Stomach (tissue), 9 donors: ENCODE measurements around the gene MEGF6. TPM values are rescaled to one million over a fixed set of nuclear protein-coding genes. Genes with fewer than 3 reads are reported as not detected.

Source experiments
- DNase-seq, 2 donors: peaks; one replicate each; pipeline versions ENCODE4 v3.0.0 to v3.0.0-alpha.2; 2013 to 2019
- H3K27ac ChIP-seq, 5 donors: fragments of 200-600 bp in 4 of 5; sonication (generic) in 4 of 5; one replicate each; pipeline ENCODE4 v1.5.1; 2013 to 2019; ENCODE audit warnings: mild to moderate bottlenecking in 1 of 5, moderate library complexity in 1 of 5
- H3K27me3 ChIP-seq, 3 donors: fragments of 200-600 bp; sonication (generic); one replicate each; pipeline ENCODE4 v1.5.1; 2017 to 2019; ENCODE audit warnings: mixed run types in 1 of 3
- H3K36me3 ChIP-seq, 4 donors: fragments of 200-600 bp; sonication (generic); 1 replicate in 3 of 4; 2 replicates in 1 of 4; pipeline ENCODE4 v1.5.1; 2016 to 2019
- H3K4me1 ChIP-seq, 4 donors: fragments of 200-600 bp; sonication (generic); one replicate each; pipeline ENCODE4 v1.5.1; 2016 to 2019
- H3K4me3 ChIP-seq, 4 donors: fragments of 200-600 bp; sonication (generic) in 3 of 4; one replicate each; pipeline ENCODE4 v1.5.1; 2016 to 2019; ENCODE audit warnings: mild to moderate bottlenecking in 1 of 4
- H3K9me3 ChIP-seq, 4 donors: fragments of 200-600 bp; sonication (generic); one replicate each; pipeline ENCODE4 v1.5.1; 2016 to 2019
- EP300 ChIP-seq: sonication (generic); formaldehyde crosslinking; IDR thresholded peaks from one replicate; pipeline ENCODE4 v1.6.1; 2017; ENCODE audit warnings: antibody characterized with exemption
- POLR2A ChIP-seq, 4 donors: fragments of 450-650 bp; IDR thresholded peaks; one replicate each; pipeline ENCODE4 v1.6.1; 2016; ENCODE audit warnings: antibody characterized with exemption in 4 of 4, control low read depth in 2 of 4, mild to moderate bottlenecking in 1 of 4, moderate library complexity in 1 of 4
- POLR2AphosphoS5 ChIP-seq, 3 donors: sonication (generic); formaldehyde crosslinking; IDR thresholded peaks; one replicate each; pipeline ENCODE4 v1.6.1; 2016; ENCODE audit warnings: antibody characterized with exemption in 3 of 3
- WGBS, 5 donors: extraction: QIAGEN DNeasy Blood & Tissue Kit in 3 of 5; methylation state at CpG; one replicate each; pipeline versions ENCODE4 v1.1.5 to v1.1.7; 2013 to 2018; 5-methylcytosine and 5-hydroxymethylcytosine counted together
- intact Hi-C: fragments of 100-400 bp; cut with DNase I; formaldehyde crosslinking; loops from one replicate; pipeline ENCODE4 v1.15.1; 2023; ENCODE audit warnings: low total_unique reads
- polyA plus RNA-seq, 3 donors: library from polyadenylated mRNA; stranded (reverse); fragments of 200-250 nt; gene quantifications; one replicate each; pipeline ENCODE4 v1.2.3, GENCODE V29; 2013
- total RNA-seq, 5 donors: library from RNA; depleted of rRNA; stranded (reverse); fragments of >200 nt; gene quantifications; one replicate each; pipeline versions ENCODE4 v1.1.0 to v1.2.3, GENCODE V29; 2014 to 2016
- TF ChIP-seq, protein P1 (sequence below), 7 experiments: fragments of 450-650 bp in 4 of 7; fragments of 200-600 bp in 3 of 7; sonication (generic) in 3 of 7; IDR thresholded peaks; one replicate each; pipeline ENCODE4 v1.5.1; 2016 to 2019; ENCODE audit warnings: antibody characterized with exemption in 7 of 7, control low read depth in 2 of 7, mild to moderate bottlenecking in 1 of 7
- donor health status: healthy with polysubstance abuse.
- donor health status: Bipolar disorder and iron deficiency.
- donor health status: healthy.

Gene MEGF6
- total and polyA plus RNA-seq, 8 donors = 2.6 to 57.2 (median 26.7) TPM

DNA sequence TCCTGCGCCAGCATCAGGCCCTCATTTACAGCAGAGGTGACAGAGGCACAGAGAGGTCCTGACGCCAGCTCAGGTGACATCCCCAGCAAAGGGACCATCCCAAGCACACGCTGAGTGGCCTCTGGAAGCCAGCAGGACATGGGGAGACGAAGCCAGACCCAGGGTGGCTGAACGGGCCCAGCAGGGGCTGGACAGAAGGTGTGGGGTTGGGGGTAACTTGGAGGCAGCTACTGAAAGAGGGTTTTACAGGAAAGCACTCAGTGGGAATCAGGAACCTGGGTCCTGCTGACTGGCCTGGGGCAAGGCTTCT, 158.5 kb downstream of the MEGF6 start:
- TF ChIP-seq POLR2AphosphoS5 (IDR thresholded peaks at IDR 0.05) = no peak
- no peak for TF ChIP-seq POLR2A (IDR thresholded peaks at IDR 0.05)
- TF ChIP-seq EP300 = no peak
- TF ChIP-seq, protein P1, sequence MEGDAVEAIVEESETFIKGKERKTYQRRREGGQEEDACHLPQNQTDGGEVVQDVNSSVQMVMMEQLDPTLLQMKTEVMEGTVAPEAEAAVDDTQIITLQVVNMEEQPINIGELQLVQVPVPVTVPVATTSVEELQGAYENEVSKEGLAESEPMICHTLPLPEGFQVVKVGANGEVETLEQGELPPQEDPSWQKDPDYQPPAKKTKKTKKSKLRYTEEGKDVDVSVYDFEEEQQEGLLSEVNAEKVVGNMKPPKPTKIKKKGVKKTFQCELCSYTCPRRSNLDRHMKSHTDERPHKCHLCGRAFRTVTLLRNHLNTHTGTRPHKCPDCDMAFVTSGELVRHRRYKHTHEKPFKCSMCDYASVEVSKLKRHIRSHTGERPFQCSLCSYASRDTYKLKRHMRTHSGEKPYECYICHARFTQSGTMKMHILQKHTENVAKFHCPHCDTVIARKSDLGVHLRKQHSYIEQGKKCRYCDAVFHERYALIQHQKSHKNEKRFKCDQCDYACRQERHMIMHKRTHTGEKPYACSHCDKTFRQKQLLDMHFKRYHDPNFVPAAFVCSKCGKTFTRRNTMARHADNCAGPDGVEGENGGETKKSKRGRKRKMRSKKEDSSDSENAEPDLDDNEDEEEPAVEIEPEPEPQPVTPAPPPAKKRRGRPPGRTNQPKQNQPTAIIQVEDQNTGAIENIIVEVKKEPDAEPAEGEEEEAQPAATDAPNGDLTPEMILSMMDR (IDR thresholded peaks at IDR 0.05) = no peak
- peaks cover 4 to 65% (median 33%) of the 10 kb centered on the region in 3 donors for H3K27me3 ChIP-seq
- peaks cover 0 to 5% (median 0%) of the 10 kb centered on the region in 4 donors for H3K9me3 ChIP-seq
- no peak for DNase-seq
- WGBS, 5 donors = 42 to 60% (median 47%) methylated on average over 3 to 5 of the region's 5 CpGs
- no peak overlapping the region for H3K4me3 ChIP-seq
- peak overlapping the region in 1 of 5 donors; percentile 92 for H3K27ac ChIP-seq
- intact Hi-C loops = no loop called here
- H3K4me1 ChIP-seq = peaks cover 33 to 50% (median 47%) of the 10 kb centered on the region in 4 donors
- no peaks in the 10 kb centered on the region for H3K36me3 ChIP-seq

DNA sequence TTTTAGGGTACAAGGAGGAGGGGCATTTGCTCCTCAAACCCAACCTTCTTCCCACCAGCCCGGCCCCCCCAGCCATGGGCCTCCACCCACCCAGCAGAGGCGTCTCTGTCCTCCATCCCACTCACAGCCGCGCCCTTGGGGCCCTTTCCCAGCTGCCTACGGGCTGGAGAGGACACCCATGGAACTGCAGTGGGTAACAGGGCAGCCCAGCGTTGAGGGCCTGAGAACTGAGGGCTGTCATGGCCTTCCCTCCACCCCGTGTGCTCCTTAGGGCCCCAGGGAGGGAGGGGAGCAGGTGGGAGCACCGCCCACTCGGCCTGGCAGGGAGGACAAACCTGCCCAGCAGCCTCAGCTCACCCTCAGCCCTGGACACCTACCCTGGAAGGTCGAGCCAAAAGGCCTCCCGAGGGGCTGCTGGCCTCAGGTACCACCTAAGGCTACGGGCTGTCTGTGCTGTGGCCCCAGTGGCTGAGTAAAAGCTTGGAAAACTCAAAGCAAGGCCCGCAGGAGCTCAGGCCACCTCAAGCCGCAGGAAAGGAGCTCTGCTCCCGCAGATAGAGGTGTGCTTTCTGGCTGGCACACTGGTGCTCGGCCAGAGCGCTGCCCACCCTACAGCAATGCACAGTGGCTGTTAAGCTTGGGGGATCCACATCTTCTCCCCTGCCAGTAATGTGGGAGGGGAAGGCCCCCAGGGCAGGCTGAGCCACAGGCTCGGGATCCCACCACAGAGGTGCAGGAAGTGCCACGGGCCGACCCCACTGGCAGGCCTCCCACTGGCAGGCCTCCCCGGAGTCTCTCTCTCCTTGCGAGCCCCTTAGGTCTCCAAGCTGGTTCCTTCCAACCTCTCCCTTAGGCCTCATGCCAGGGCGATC, 159.1 kb downstream of the MEGF6 start:
- intact Hi-C loops = no loop called here
- DNase-seq = peak in 1 of 2 donors; percentile 54
- Histone ChIP-seq H3K4me1 (peaks cover 27 to 44% (median 41%) of the 10 kb centered on the region in 4 donors), H3K27me3 (peaks cover 4 to 65% (median 33%) of the 10 kb centered on the region in 3 donors), H3K9me3 (peaks cover 0 to 8% (median 0%) of the 10 kb centered on the region in 4 donors), H3K4me3 (no peak overlapping the region), H3K36me3 (no peaks in the 10 kb centered on the region), H3K27ac (no peak overlapping the region)
- 60 to 72% (median 65%) methylated on average over 18 to 23 of the region's 23 CpGs for WGBS, 5 donors
- TF ChIP-seq EP300 (no peak), POLR2A (IDR thresholded peaks at IDR 0.05) (no peak), POLR2AphosphoS5 (IDR thresholded peaks at IDR 0.05) (no peak)
- TF ChIP-seq, protein P1 (IDR thresholded peaks at IDR 0.05) = no peak

DNA sequence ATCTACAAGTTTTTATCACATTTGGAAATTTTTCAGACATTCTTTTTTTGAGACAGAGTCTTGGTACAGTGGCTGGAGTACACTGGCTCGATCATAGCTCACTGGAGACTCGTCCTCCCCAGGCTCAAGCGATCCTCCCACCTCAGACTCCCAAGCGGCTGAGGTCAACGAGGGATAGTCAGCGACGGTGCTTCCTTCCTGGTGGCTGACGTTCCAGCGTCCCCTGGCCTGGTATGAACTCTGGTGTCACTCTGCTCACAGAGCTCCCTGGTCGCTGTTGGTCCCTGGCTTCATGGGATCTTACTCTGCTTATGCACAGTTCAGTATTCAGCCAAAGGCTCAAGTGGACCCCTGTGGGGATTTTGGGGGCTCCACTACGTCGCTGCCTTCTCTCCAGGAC, 160.3 kb downstream of the MEGF6 start:
- Histone ChIP-seq H3K9me3 (peaks cover 0 to 13% (median under 1%) of the 10 kb centered on the region in 4 donors), H3K4me3 (no peak overlapping the region), H3K4me1 (peaks cover 19 to 31% (median 29%) of the 10 kb centered on the region in 4 donors), H3K27ac (no peak overlapping the region), H3K27me3 (peaks cover 4 to 56% (median 33%) of the 10 kb centered on the region in 3 donors), H3K36me3 (no peaks in the 10 kb centered on the region)
- WGBS, 5 donors = 75 to 84% (median 81%) methylated on average over 12 of the region's 12 CpGs
- DNase-seq = no peak
- intact Hi-C loops = no loop called here
- TF ChIP-seq EP300 (no peak), POLR2A (IDR thresholded peaks at IDR 0.05) (no peak), POLR2AphosphoS5 (IDR thresholded peaks at IDR 0.05) (no peak)

DNA sequence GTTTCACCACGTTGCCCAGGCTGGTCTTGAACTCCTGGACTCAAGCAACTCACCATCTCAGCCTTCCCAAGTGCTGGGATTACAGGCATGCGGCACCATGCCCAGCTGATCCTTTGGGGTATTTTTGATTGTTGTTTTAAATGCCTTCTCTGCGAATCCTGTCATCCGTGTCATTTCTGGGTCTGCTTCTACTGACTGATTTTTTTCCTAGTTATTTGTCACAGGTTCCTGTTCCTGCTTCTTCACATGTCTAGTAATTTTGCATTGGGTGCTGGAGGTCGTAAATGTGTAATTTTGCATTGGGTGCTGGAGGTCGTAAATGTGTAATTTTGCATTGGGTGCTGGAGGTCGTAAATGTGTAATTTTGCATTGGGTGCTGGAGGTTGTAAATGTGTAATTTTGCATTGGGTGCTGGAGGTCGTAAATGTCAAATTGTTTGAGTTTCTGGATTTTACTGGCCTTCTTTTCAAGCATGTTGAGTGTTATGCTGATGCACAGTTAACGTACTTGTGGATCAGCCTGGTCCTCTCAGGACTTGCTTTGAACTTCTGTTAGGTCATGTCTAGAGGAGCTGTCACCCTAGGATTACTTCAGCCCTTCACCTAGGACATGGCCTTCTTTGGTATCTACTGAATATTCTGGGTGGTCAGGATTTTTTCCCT, 161.0 kb downstream of the MEGF6 start:
- Histone ChIP-seq H3K27ac (no peak overlapping the region), H3K36me3 (no peaks in the 10 kb centered on the region), H3K9me3 (peaks cover 0 to 13% (median 3%) of the 10 kb centered on the region in 4 donors), H3K27me3 (peaks cover 4 to 49% (median 33%) of the 10 kb centered on the region in 3 donors), H3K4me3 (no peak overlapping the region), H3K4me1 (peaks cover 19 to 25% (median 22%) of the 10 kb centered on the region in 4 donors)
- DNase-seq = no peak
- intact Hi-C loops = no loop called here
- TF ChIP-seq, protein P1 (IDR thresholded peaks at IDR 0.05) = no peak
- 82 to 90% (median 86%) methylated on average over 9 of the region's 9 CpGs for WGBS, 5 donors
